ENCODE measurements around the gene HNF1A.

HNF1A gene

DNA sequence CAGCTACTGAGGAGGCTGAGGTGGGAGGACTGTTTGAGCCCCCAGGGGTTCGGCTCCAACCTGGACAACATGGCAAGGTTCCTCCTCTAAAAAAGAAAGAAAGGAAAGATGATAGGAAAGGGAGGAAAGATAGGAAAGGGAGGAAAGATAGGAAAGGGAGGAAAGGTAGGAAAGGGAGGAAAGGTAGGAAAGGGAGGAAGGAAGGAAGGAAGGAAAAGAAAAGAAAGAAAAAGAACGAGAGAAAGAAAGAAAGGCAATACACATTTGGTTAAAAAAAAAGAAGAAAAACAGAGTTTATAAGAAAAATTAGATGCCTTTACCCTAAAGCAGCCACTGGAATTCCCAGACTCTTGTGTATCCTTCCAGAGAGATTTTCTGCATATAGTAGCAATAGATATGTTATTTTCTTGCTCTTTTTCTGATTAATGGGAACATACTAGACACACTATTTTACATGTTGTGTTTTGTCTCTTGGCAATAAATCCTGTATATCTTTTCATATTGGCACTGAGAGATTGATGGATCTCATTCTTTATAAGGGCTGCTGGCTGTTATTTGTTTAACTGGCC lies 12.2 kb downstream of the HNF1A start:
- no peak for DNase-seq

GRCh38 chr12:120991965-120992364 lies 13.6 kb downstream of the HNF1A start:
- DNase-seq: no peak

GRCh38 chr12:120992989-120993388 lies 14.6 kb downstream of the HNF1A start:
- no peak for DNase-seq

- no peak for DNase-seq
These were observed 15.2 kb downstream of the HNF1A start for GRCh38 chr12:120993496-120993895.

GRCh38 chr12:120994059-120994458 lies 15.7 kb downstream of the HNF1A start:
- no peak for DNase-seq

DNA sequence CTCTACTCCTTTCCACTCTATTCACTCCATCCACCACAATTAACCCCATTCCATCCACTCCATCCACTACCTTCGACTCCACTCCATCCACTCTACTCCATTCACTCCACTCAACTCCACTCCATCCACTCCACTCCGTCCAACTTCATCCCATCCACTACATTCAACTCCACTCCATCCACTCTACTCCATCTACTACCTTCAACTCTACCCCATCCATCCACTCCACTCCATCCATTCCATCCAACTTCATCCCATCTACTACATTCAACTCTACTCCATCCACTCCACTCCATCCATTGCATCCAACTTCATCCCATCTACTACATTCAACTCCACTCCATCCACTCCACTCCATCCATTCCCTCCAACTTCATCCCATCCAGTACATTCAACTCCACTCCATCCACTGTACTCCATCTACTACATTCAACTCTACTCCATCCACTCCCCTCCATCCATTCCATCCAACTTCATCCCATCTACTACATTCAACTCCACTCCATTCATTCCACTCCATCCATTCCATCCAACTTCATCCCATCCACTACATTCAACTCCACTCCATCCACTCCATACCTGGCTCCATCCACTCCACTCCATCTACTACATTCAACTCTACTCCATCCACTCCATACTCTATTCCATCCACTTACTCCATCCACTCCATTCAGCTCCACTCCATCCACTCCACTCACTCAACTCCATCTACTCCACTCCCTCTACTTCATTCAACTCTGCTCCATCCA lies 16.4 kb downstream of the HNF1A start:
- DNase-seq: no peak

- no peak for DNase-seq
These were observed 17.9 kb downstream of the HNF1A start for GRCh38 chr12:120996133-120996746.

DNA sequence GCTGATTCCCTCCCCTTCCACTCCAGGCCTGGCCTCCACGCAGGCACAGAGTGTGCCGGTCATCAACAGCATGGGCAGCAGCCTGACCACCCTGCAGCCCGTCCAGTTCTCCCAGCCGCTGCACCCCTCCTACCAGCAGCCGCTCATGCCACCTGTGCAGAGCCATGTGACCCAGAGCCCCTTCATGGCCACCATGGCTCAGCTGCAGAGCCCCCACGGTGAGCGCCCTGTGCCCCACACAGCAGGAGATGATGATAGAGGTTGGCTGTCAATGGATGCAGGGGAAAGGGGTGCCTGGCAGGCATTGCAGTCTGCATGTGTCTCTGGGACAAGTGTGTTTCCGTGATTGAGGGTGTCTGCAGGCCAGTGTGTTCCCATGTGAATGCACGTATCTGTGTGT lies 19.1 kb downstream of the HNF1A start:
- DNase-seq: no peak

- no peak for DNase-seq
These were observed 20.1 kb downstream of the HNF1A start for GRCh38 chr12:120998435-120998834.

GRCh38 chr12:120999191-121000120 lies 21.1 kb downstream of the HNF1A start:
- DNase-seq: no peak

DNA sequence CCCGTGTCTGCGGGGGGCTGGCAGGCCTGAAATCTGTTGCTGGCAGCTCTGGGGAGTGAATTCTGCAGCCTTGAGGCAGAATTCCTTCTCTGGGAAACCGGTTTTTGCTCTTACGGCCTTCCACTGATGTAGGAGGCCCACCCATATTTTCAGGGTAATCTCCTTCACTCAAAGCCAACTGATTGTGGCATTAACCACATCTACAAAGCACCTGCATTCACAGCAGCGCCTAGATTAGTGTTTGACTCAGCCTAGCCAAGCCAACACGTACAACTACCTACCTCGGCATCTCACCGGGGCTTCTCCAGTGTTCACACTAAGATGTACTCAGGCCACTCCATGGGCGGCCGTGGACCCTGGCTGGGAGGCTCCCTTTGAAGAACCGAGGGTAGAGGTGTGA lies 22.2 kb downstream of the HNF1A start:
- no peak for DNase-seq

DNA sequence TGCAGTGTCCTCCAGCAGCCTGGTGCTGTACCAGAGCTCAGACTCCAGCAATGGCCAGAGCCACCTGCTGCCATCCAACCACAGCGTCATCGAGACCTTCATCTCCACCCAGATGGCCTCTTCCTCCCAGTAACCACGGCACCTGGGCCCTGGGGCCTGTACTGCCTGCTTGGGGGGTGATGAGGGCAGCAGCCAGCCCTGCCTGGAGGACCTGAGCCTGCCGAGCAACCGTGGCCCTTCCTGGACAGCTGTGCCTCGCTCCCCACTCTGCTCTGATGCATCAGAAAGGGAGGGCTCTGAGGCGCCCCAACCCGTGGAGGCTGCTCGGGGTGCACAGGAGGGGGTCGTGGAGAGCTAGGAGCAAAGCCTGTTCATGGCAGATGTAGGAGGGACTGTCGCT lies 22.7 kb downstream of the HNF1A start:
- no peak for DNase-seq

DNA sequence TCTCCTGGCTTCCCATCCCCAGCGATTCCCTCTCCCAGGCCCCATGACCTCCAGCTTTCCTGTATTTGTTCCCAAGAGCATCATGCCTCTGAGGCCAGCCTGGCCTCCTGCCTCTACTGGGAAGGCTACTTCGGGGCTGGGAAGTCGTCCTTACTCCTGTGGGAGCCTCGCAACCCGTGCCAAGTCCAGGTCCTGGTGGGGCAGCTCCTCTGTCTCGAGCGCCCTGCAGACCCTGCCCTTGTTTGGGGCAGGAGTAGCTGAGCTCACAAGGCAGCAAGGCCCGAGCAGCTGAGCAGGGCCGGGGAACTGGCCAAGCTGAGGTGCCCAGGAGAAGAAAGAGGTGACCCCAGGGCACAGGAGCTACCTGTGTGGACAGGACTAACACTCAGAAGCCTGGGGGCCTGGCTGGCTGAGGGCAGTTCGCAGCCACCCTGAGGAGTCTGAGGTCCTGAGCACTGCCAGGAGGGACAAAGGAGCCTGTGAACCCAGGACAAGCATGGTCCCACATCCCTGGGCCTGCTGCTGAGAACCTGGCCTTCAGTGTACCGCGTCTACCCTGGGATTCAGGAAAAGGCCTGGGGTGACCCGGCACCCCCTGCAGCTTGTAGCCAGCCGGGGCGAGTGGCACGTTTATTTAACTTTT lies 23.6 kb downstream of the HNF1A start:
- DNase-seq: no peak

DNA sequence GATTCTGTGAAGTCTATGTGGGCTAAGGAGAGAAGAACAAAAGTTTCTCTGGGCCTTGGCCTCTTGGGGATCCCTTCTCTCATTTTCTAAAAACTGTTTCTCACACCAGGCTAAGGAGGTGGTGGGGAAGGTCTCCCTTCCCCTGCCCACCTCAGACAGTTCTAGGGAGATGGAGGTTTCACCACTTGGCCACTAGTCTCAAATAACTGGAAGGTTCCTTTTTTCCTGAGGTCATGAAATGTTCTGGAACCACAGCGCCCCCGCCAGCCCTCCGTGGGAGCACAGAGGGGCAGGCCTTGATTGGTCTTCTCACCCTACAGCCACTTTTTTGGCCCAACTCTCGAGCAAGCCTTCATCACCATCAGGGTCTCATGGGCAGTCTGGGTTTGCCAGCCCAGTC lies 25.3 kb downstream of the HNF1A start:
- DNase-seq: no peak

DNA sequence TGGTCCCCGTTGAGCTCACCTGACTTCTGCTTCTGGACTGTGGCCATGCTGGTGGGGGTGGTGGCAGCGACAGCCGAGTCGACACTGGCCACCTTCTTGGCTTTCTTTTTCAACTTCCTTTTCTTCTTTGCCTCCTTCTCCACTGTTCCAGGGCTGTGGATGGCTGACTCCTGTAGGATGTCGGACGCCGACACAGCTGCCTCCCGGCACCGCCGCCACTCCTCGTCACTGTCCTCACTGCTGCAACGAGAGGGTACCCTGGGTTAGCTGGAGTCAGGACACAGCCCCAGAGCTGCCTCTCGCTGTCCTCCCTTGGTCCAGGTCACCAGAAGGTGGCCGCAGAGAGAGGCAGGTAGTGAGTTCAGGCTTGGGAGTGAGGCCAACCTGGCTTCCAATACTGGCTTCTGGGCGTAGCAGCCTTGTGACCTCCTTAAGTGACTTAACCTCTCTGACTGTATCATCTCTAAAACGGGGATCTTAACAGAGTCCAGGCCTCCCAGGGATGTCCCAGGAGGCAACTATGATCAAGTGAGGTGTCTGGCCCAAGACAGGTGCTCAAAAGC lies 26.0 kb downstream of the HNF1A start:
- DNase-seq: no peak

DNA sequence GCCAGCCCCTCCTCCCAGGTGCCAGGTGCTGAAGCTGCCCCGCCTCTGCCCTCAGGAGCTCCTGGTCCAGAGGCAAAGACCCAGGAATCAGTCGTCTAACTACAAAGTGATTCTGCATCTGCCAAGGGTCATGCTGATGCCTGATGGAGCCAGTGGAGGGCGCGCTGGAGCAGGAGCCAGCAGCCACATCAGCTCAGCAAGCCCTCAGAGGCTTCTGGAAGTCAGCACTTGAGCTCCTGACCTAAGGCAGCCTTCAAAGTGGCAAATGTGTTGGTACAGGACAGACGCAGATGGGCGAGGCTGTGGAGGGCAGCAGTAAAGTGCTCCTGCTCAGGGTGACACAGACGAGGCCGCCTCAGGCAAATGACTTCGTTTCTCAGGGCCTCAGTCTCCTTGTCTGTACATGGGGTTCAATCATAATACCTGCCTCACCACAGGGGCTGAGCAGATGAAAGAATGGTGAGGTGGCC lies 27.0 kb downstream of the HNF1A start:
- peak; percentile 54 for DNase-seq

GRCh38 chr12:121008347-121009098 lies 30.2 kb downstream of the HNF1A start:
- no peak for DNase-seq

- no peak for DNase-seq
These were observed 31.4 kb downstream of the HNF1A start for GRCh38 chr12:121009741-121010140.

DNA sequence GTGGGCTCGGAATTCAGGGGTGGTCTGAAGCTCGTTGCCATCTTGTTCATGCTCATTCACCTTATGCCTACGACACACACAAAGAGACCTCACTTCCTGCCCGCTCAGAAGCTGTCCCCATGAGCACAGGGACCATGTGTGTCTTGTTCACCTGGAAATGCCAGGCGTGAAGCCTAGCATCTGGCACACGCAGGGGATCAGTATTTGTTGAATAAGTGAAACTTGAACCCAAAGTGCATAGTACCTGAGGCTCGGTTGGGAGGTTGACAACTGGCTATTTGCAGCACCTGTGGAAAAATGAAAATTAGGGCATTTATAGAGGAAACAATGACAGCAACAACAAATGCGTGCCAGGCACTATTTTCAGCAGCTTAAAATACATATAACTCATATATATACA lies 32.5 kb downstream of the HNF1A start:
- no peak for DNase-seq

DNA sequence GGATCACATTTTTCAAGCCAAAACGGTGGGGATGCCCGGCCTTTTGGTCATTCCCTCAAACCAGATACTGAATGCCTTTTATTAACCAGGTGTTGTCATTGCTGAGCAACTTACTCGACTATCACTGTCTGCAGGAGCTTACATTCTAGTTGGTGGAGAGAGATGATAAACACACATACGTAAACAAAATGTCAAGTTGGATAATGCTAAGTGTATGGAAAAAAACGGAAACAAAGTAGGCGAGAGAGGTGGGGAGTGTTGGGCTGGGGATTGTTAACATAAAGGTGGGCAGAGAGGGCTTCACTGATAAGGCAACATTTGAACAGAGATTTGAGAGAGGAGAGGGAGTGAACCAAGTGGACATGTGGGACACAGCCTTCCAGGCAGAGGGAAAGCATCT lies 33.5 kb downstream of the HNF1A start:
- no peak for DNase-seq

- DNase-seq: no peak
These were observed 35.4 kb downstream of the HNF1A start for GRCh38 chr12:121013715-121014114.
